ENCODE data around the gene RHAG. TPM values are rescaled to one million over a fixed set of nuclear protein-coding genes. Genes with fewer than 3 reads are reported as not detected.

RHAG gene
- total RNA-seq, 1 experiment from 2014 or later, result 0.57 TPM

GRCh38 chr6:49635480-49635879 lies 1.2 kb downstream of the RHAG start:
- intact Hi-C loops (cut with micrococcal nuclease), result no loop called here

More at GRCh38 chr6:49635480-49635879, 1.2 kb downstream of the RHAG start:
- ATAC-seq, result no peak
- no TSS peak for BruUV-seq (replicated peaks)
- Histone ChIP-seq H3K27me3 (ENCODE audit: insufficient read depth, low read length) (no peaks in the 10 kb centered on the region), H3K79me2 (ENCODE audit: insufficient read depth, low read length) (no peaks in the 10 kb centered on the region), H3K4me1 (ENCODE audit: control insufficient read depth in 1 of 2, insufficient read depth in 2 of 2, low read length in 2 of 2) (no peaks in the 10 kb centered on the region), H4K20me1 (ENCODE audit: insufficient read depth) (no peaks in the 10 kb centered on the region), H3K9me3 (ENCODE audit: control insufficient read depth in 1 of 2, insufficient read depth in 1 of 2, low read depth in 1 of 2, low read length in 2 of 2) (no peaks in the 10 kb centered on the region), H2AFZ (ENCODE audit: low read depth, low read length, poor library complexity, severe bottlenecking) (no peak overlapping the region), H3K9me2 (ENCODE audit: insufficient read depth) (no peaks in the 10 kb centered on the region), H3K36me3 (ENCODE audit: control insufficient read depth in 1 of 2, insufficient read depth in 2 of 2, low read length in 2 of 2) (no peaks in the 10 kb centered on the region), H3K27ac (ENCODE audit: low read depth, low read length) (no peak overlapping the region), H3K9ac (ENCODE audit: low read length) (no peak overlapping the region), H3K4me3 (replicated peaks in 1 of 2; ENCODE audit: low read depth in 1 of 2, low read length in 2 of 2) (no peak overlapping the region), H3K4me2 (ENCODE audit: low read length) (no peak overlapping the region)
- POLR2A ChIA-PET, result no interaction called here
- DNase-seq (ENCODE audit: low read depth, low spot score), result no peak
- CTCF ChIA-PET, result interaction anchor here (0.9 to 1.3 kb wide), 2 partner anchors 12 to 104 kb away, joined by 3 read pairs; no protein-coding TSS in a partner anchor
- no peak for TF ChIP-seq EZH2phosphoT487 (IDR thresholded peaks at IDR 0.05; ENCODE audit: borderline replicate concordance)
- no peak for TF ChIP-seq CBX3 (IDR thresholded peaks at IDR 0.05; ENCODE audit: low read depth)
- no peak for TF ChIP-seq RAD21 (IDR thresholded peaks at IDR 0.05; ENCODE audit: low read depth)
- no peak for TF ChIP-seq ZBTB33 (IDR thresholded peaks at IDR 0.05; ENCODE audit: extremely low read depth, insufficient replicate concordance, low read length)
- no peak for TF ChIP-seq FOSL1 (IDR thresholded peaks at IDR 0.05; ENCODE audit: low read depth)
- no peak for TF ChIP-seq ATF3 (IDR thresholded peaks at IDR 0.05)
- RAD21 ChIA-PET (ENCODE audit: low non-redundant PET in 1 of 2, low total read pairs in 2 of 2, uncharacterized antibody in 2 of 2, unreplicated experiment in 2 of 2), result no interaction called here
